G401.6 (cell line): Measurements from ENCODE around the gene NCOA5.

Source experiments
- FAIRE-seq: peaks from 2 replicates; lab custom pipeline; 2012; peaks lifted over from hg19 to GRCh38; lab: Jason Lieb, UNC

The NCOA5 gene

GRCh38 chr20:46089167-46089416 lies 670 bp downstream of the NCOA5 start:
- FAIRE-seq = no peak

GRCh38 chr20:46088409-46089166 lies 1.2 kb downstream of the NCOA5 start:
- FAIRE-seq = no peak

- peak; percentile 15 for FAIRE-seq
These were observed 2.6 kb downstream of the NCOA5 start for GRCh38 chr20:46087161-46087560.

- FAIRE-seq = no peak
These were observed 4.4 kb downstream of the NCOA5 start for GRCh38 chr20:46085179-46085851.

GRCh38 chr20:46084805-46085178 lies 5.0 kb downstream of the NCOA5 start:
- no peak for FAIRE-seq

GRCh38 chr20:46083531-46084061 lies 6.2 kb downstream of the NCOA5 start:
- FAIRE-seq = no peak

GRCh38 chr20:46083101-46083500 lies 6.7 kb downstream of the NCOA5 start:
- FAIRE-seq = no peak

- no peak for FAIRE-seq
These were observed 8.7 kb downstream of the NCOA5 start for GRCh38 chr20:46081074-46081473.

GRCh38 chr20:46078954-46079353 lies 10.8 kb downstream of the NCOA5 start:
- no peak for FAIRE-seq

GRCh38 chr20:46077642-46078305 lies 12.0 kb downstream of the NCOA5 start:
- no peak for FAIRE-seq

- FAIRE-seq = no peak
These were observed 13.0 kb downstream of the NCOA5 start for GRCh38 chr20:46076806-46077205.

- FAIRE-seq = no peak
These were observed 15.8 kb downstream of the NCOA5 start for GRCh38 chr20:46074006-46074405.

GRCh38 chr20:46073443-46073842 lies 16.3 kb downstream of the NCOA5 start:
- FAIRE-seq = no peak

- FAIRE-seq = no peak
These were observed 16.7 kb downstream of the NCOA5 start for GRCh38 chr20:46073024-46073423.

- no peak for FAIRE-seq
These were observed 18.2 kb downstream of the NCOA5 start for GRCh38 chr20:46071573-46071972.

GRCh38 chr20:46070215-46070900 lies 19.4 kb downstream of the NCOA5 start:
- FAIRE-seq = no peak

GRCh38 chr20:46065691-46066090 lies 24.1 kb downstream of the NCOA5 start:
- FAIRE-seq = no peak

GRCh38 chr20:46065006-46065405 lies 24.8 kb downstream of the NCOA5 start:
- FAIRE-seq = no peak

- no peak for FAIRE-seq
These were observed 26.1 kb downstream of the NCOA5 start for GRCh38 chr20:46063652-46064054.

GRCh38 chr20:46063151-46063550 lies 26.6 kb downstream of the NCOA5 start:
- no peak for FAIRE-seq

- no peak for FAIRE-seq
These were observed 27.1 kb downstream of the NCOA5 start for GRCh38 chr20:46062621-46063020.

- FAIRE-seq = no peak
These were observed 27.6 kb downstream of the NCOA5 start for GRCh38 chr20:46062151-46062550.

- no peak for FAIRE-seq
These were observed 28.8 kb downstream of the NCOA5 start for GRCh38 chr20:46060975-46061374.
